GM12878 (cell line): ENCODE results near the gene GPC3. TPM values are rescaled to one million over a fixed set of nuclear protein-coding genes. Genes with fewer than 3 reads are reported as not detected.

Experiments
- BMI1 ChIP-seq: fragments of 450-650 bp; IDR thresholded peaks from 2 replicates; pipeline ENCODE4 v1.6.1; 2016; ENCODE audit warnings: mild to moderate bottlenecking, moderate library complexity, borderline replicate concordance
- BRCA1 ChIP-seq: IDR thresholded peaks from 2 replicates; pipeline ENCODE4 v1.6.1; 2011; ENCODE audit warnings: low read depth, low read length, improper control_type of control experiment
- CREM ChIP-seq: IDR thresholded peaks from 2 replicates; pipeline ENCODE4 v1.6.1; 2014; ENCODE audit warnings: antibody characterized with exemption, low read depth
- MTA3 ChIP-seq: IDR thresholded peaks from 2 replicates; pipeline ENCODE4 v1.6.1; 2012; ENCODE audit warnings: low read length, inconsistent platforms, borderline replicate concordance
- MXI1 ChIP-seq: fragments of 150-350 bp; IDR thresholded peaks from 2 replicates; pipeline ENCODE4 v1.6.1; 2011; ENCODE audit warnings: low read depth, mild to moderate bottlenecking, inconsistent platforms, low read length, improper control_type of control experiment
- PAX5 ChIP-seq: IDR thresholded peaks from 2 replicates; pipeline ENCODE4 v1.6.1; 2011; ENCODE audit warnings: low read depth, low read length, borderline replicate concordance
- RAD51 ChIP-seq: fragments of 450-650 bp; IDR thresholded peaks from 2 replicates; pipeline ENCODE4 v1.6.1; 2016; ENCODE audit warnings: moderate library complexity, mild to moderate bottlenecking, inconsistent platforms
- RELB ChIP-seq: fragments of 450-650 bp; IDR thresholded peaks from 2 replicates; pipeline ENCODE4 v1.6.1; 2017; ENCODE audit warnings: low read depth, mild to moderate bottlenecking, moderate library complexity
- YY1 ChIP-seq: IDR thresholded peaks from 2 replicates; pipeline ENCODE4 v1.6.1; 2011; ENCODE audit warnings: low read depth, mild to moderate bottlenecking, low read length
- polyA plus RNA-seq, 11 experiments: library from polyadenylated mRNA; depleted of rRNA in 4 of 11; unstranded in 6 of 11; stranded (reverse) in 5 of 11; fragments of >200 nt; fragmentation: Nextera tagmentation in 4 of 11; fragmentation: Illumina TruSeq in 1 of 11; extraction: Ambion mirVana in 4 of 11; extraction: Trizol in 1 of 11; gene quantifications; 1 replicate in 1 of 11; 2 replicates in 10 of 11; pipeline versions ENCODE4 v1.2.1 to v1.2.3, GENCODE V29; 2011 to 2016; ENCODE audit warnings: inconsistent platforms in 2 of 11, missing spikeins in 2 of 11, low read depth in 1 of 11
- total RNA-seq, 4 experiments: library from RNA; depleted of rRNA in 3 of 4; stranded (reverse); fragments of >200 nt in 3 of 4; fragmentation: Illumina TruSeq in 1 of 4; extraction: Trizol in 1 of 4; gene quantifications; 2 replicates each; pipeline versions ENCODE4 v1.2.1 to v1.2.3, GENCODE V29; 2013 to 2021
- TF ChIP-seq, protein P1 (sequence below): IDR thresholded peaks from 2 replicates; pipeline ENCODE4 v1.6.1; 2011; ENCODE audit warnings: low read depth, low read length, improper control_type of control experiment, borderline replicate concordance

GPC3 gene
- total and polyA plus RNA-seq, 10 of the 15 experiments (the other 5 are each of a cell fraction or from before 2014, with no cell fraction given), result 0.09 to 0.82 TPM; not detected in 8

GRCh38 chrX:133918361-133918771 is 67.0 kb downstream of the GPC3 start (continued):
- no peak for TF ChIP-seq RELB
- TF ChIP-seq BMI1, result no peak
- TF ChIP-seq, protein P1, sequence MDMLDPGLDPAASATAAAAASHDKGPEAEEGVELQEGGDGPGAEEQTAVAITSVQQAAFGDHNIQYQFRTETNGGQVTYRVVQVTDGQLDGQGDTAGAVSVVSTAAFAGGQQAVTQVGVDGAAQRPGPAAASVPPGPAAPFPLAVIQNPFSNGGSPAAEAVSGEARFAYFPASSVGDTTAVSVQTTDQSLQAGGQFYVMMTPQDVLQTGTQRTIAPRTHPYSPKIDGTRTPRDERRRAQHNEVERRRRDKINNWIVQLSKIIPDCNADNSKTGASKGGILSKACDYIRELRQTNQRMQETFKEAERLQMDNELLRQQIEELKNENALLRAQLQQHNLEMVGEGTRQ, result no peak
- no peak for TF ChIP-seq YY1
- TF ChIP-seq PAX5, result no peak
- no peak for TF ChIP-seq RAD51
- TF ChIP-seq BRCA1, result no peak
- no peak for TF ChIP-seq MTA3
- TF ChIP-seq CREM, result no peak
- no peak for TF ChIP-seq MXI1
